Right lobe of liver (tissue), 4 donors: ENCODE results near the gene CRAT.
"Not testable (repeated sequence)": the region's sequence is repeated elsewhere in the genome, so short reads cannot be mapped to it uniquely, and the experiment has no call there.

ENCODE experiments used
- CTCF ChIP-seq, 4 donors: fragments of 200-600 bp in 3 of 4; fragments of 450-650 bp in 1 of 4; IDR thresholded peaks; one replicate each; pipeline versions ENCODE4 v1.5.1 to v1.8.0; 2016 to 2022; ENCODE audit warnings: antibody characterized with exemption in 4 of 4, mild to moderate bottlenecking in 2 of 4
- POLR2A ChIP-seq: fragments of 450-650 bp; IDR thresholded peaks from one replicate; pipeline ENCODE4 v1.6.1; 2017; ENCODE audit warnings: antibody characterized with exemption, mild to moderate bottlenecking
- donor health status: DM: no; HTN: no; CAD: no.
- donor health status: DM: no; HTN: no; CAD: no.
- donor health status: DM: no; HTN: yes; CAD: no.

- TF ChIP-seq POLR2A; CTCF (IDR thresholded peaks at IDR 0.05): not testable (repeated sequence)
Measured at GRCh38 chr9:129130271-129130670, 19.7 kb upstream of the CRAT start.
